H9 (cell line): ENCODE measurements around the gene DNAI2. TPM values are rescaled to one million over a fixed set of nuclear protein-coding genes. Genes with fewer than 3 reads are reported as not detected.

Experiments used
- DNase-seq: peaks from one replicate; pipeline ENCODE4 v3.0.0-alpha.2; 2017
- H2AFZ ChIP-seq: one replicate; pipeline ENCODE4 v1.6.1; 2013; ENCODE audit warnings: mild to moderate bottlenecking, low read length, control low read depth, moderate library complexity
- H2AK5ac ChIP-seq: 2 replicates; pipeline ENCODE4 v1.6.1; 2013; ENCODE audit warnings: low read length, control low read depth, mixed read lengths; ENCODE audit not compliant: insufficient read length
- H2BK120ac ChIP-seq: one replicate; pipeline ENCODE4 v1.6.1; 2013; ENCODE audit warnings: low read depth, mild to moderate bottlenecking, low read length, control low read depth, inconsistent platforms; ENCODE audit not compliant: poor library complexity, severe bottlenecking
- H2BK12ac ChIP-seq: 2 replicates; pipeline ENCODE4 v1.6.1; 2013; ENCODE audit warnings: low read length, control low read depth, mixed read lengths, low read depth; ENCODE audit not compliant: insufficient read length
- H2BK15ac ChIP-seq: 2 replicates; pipeline ENCODE4 v1.6.1; 2013; ENCODE audit warnings: low read depth, low read length, control low read depth
- H2BK20ac ChIP-seq: one replicate; pipeline ENCODE4 v1.6.1; 2013; ENCODE audit warnings: low read depth, mild to moderate bottlenecking, low read length, control low read depth, inconsistent platforms; ENCODE audit not compliant: poor library complexity, severe bottlenecking
- H2BK5ac ChIP-seq: 2 replicates; pipeline ENCODE4 v1.6.1; 2013; ENCODE audit warnings: low read length, control low read depth, mixed read lengths; ENCODE audit not compliant: insufficient read length
- H3K14ac ChIP-seq: 2 replicates; pipeline ENCODE4 v1.6.1; 2013; ENCODE audit warnings: low read length, control low read depth; ENCODE audit not compliant: insufficient read depth
- H3K18ac ChIP-seq: 2 replicates; pipeline ENCODE4 v1.6.1; 2013; ENCODE audit warnings: low read depth, mild to moderate bottlenecking, mixed read lengths, low read length, control low read depth; ENCODE audit not compliant: insufficient read length
- H3K23ac ChIP-seq: 2 replicates; pipeline ENCODE4 v1.6.1; 2013; ENCODE audit warnings: low read length, control low read depth, mixed read lengths, low read depth; ENCODE audit not compliant: insufficient read length
- H3K23me2 ChIP-seq: 2 replicates; pipeline ENCODE4 v1.6.1; 2013; ENCODE audit warnings: low read depth, mild to moderate bottlenecking, mixed read lengths, low read length, control low read depth; ENCODE audit not compliant: insufficient read length, poor library complexity, severe bottlenecking
- H3K27ac ChIP-seq: 2 replicates; pipeline ENCODE4 v1.5.1; 2013; ENCODE audit warnings: low read length, control low read depth, mixed read lengths, low read depth; ENCODE audit not compliant: insufficient read length
- H3K27me3 ChIP-seq: 2 replicates; pipeline ENCODE4 v1.6.1; 2013; ENCODE audit warnings: low read length, control low read depth, inconsistent platforms; ENCODE audit not compliant: insufficient read depth
- H3K4ac ChIP-seq: 2 replicates; pipeline ENCODE4 v1.6.1; 2013; ENCODE audit warnings: low read depth, mild to moderate bottlenecking, control low read depth, inconsistent platforms, low read length, moderate library complexity
- H3K4me1 ChIP-seq: 2 replicates; pipeline ENCODE4 v1.6.1; 2013; ENCODE audit warnings: low read length, control low read depth, inconsistent platforms; ENCODE audit not compliant: insufficient read depth
- H3K4me2 ChIP-seq: 2 replicates; pipeline ENCODE4 v1.6.1; 2013; ENCODE audit warnings: low read length, control low read depth, mixed read lengths; ENCODE audit not compliant: insufficient read length, insufficient read depth
- H3K56ac ChIP-seq: 2 replicates; pipeline ENCODE4 v1.6.1; 2013; ENCODE audit warnings: low read depth, mild to moderate bottlenecking, mixed read lengths, low read length, control low read depth; ENCODE audit not compliant: insufficient read length
- H3K79me1 ChIP-seq: 2 replicates; pipeline ENCODE4 v1.6.1; 2013; ENCODE audit warnings: low read depth, mild to moderate bottlenecking, moderate library complexity, low read length, control low read depth, inconsistent platforms; ENCODE audit not compliant: insufficient read depth, poor library complexity, severe bottlenecking
- H3K79me2 ChIP-seq: 2 replicates; pipeline ENCODE4 v1.6.1; 2013; ENCODE audit warnings: low read length, control low read depth, inconsistent platforms; ENCODE audit not compliant: insufficient read depth
- H3K9ac ChIP-seq: 2 replicates; pipeline ENCODE4 v1.6.1; 2013; ENCODE audit warnings: low read length, control low read depth, mixed read lengths; ENCODE audit not compliant: insufficient read length; ENCODE audit errors: extremely low read depth
- H3K9me3 ChIP-seq: one replicate; pipeline ENCODE4 v1.6.1; 2013; ENCODE audit warnings: low read depth, low read length, inconsistent platforms; ENCODE audit not compliant: control insufficient read depth
- H3T11ph ChIP-seq: one replicate; pipeline ENCODE4 v1.6.1; 2013; ENCODE audit warnings: mild to moderate bottlenecking, low read length, control low read depth, inconsistent platforms
- H4K20me1 ChIP-seq: one replicate; pipeline ENCODE4 v1.6.1; 2013; ENCODE audit not compliant: control insufficient read depth, insufficient read length, insufficient read depth
- H4K5ac ChIP-seq: 2 replicates; pipeline ENCODE4 v1.6.1; 2013; ENCODE audit warnings: low read depth, mild to moderate bottlenecking, mixed read lengths, low read length, control low read depth; ENCODE audit not compliant: insufficient read length
- H4K8ac ChIP-seq: replicated peaks from 2 replicates; pipeline ENCODE4 v1.6.1; 2013; ENCODE audit warnings: low read length, control low read depth, mixed read lengths, low read depth; ENCODE audit not compliant: insufficient read length
- H4K91ac ChIP-seq: 2 replicates; pipeline ENCODE4 v1.6.1; 2013; ENCODE audit warnings: low read depth, mild to moderate bottlenecking, moderate library complexity, mixed read lengths, low read length, control low read depth; ENCODE audit not compliant: insufficient read length
- H3K27ac Mint-ChIP-seq, 3 experiments: 2 replicates in 2 of 3; 3 replicates in 1 of 3; pipeline ENCODE4 v1.8.0; 2020 to 2021; ENCODE audit warnings: mixed read lengths in 3 of 3, mild to moderate bottlenecking in 1 of 3, moderate library complexity in 1 of 3
- H3K27me3 Mint-ChIP-seq: 2 replicates; pipeline ENCODE4 v1.8.0; 2021; ENCODE audit warnings: low read depth, mild to moderate bottlenecking, moderate library complexity, mixed read lengths
- H3K36me3 Mint-ChIP-seq, 3 experiments: 2 replicates in 2 of 3; 3 replicates in 1 of 3; pipeline ENCODE4 v1.8.0; 2020 to 2021; ENCODE audit warnings: low read depth in 3 of 3, mixed read lengths in 3 of 3; ENCODE audit not compliant: insufficient read depth in 1 of 3
- H3K4me1 Mint-ChIP-seq, 2 experiments: 2 replicates each; pipeline ENCODE4 v1.8.0; 2020; ENCODE audit warnings: mixed read lengths in 2 of 2
- H3K4me3 Mint-ChIP-seq, 2 experiments: 2 replicates in 1 of 2; 3 replicates in 1 of 2; pipeline ENCODE4 v1.8.0; 2020 to 2021; ENCODE audit warnings: mild to moderate bottlenecking in 2 of 2, mixed read lengths in 2 of 2, moderate library complexity in 1 of 2
- H3K9me3 Mint-ChIP-seq, 2 experiments: 2 replicates in 1 of 2; 3 replicates in 1 of 2; pipeline ENCODE4 v1.8.0; 2020; ENCODE audit warnings: mild to moderate bottlenecking in 2 of 2, mixed read lengths in 2 of 2, moderate library complexity in 1 of 2
- CTCF ChIP-seq: fragments of 200-600 bp; sonication (generic); conservative IDR thresholded peaks from 3 replicates; pipeline ENCODE4 v1.8.0; 2021; ENCODE audit warnings: antibody characterized with exemption, mild to moderate bottlenecking
- WGBS: extraction: QIAGEN DNeasy Blood & Tissue Kit; methylation state at CpG from one replicate; pipeline ENCODE4 v1.1.7; 2013; ENCODE audit warnings: missing lambda C conversion rate, low lambda C conversion rate, mixed read lengths; ENCODE audit not compliant: insufficient read length; ENCODE audit errors: extremely low coverage; 5-methylcytosine and 5-hydroxymethylcytosine counted together
- total RNA-seq: library from RNA; stranded (reverse); gene quantifications from 2 replicates; pipeline ENCODE4 v1.2.1, GENCODE V29; 2021

Gene DNAI2
- total RNA-seq, 1 experiment from 2014 or later = not detected

GRCh38 chr17:74329378-74329777 is 55.3 kb downstream of the DNAI2 start:
- H3K79me1 ChIP-seq = no peaks in the 10 kb centered on the region
- H2BK120ac ChIP-seq = no peak overlapping the region
- no peak overlapping the region for H3K23ac ChIP-seq
- no peak overlapping the region for H3K27ac Mint-ChIP-seq
- H3K14ac ChIP-seq = no peak overlapping the region
- no peak overlapping the region for H3K4ac ChIP-seq
- H4K20me1 ChIP-seq = no peaks in the 10 kb centered on the region
- H3K9ac ChIP-seq = no peak overlapping the region
- H4K5ac ChIP-seq = no peak overlapping the region
- H3K56ac ChIP-seq = no peak overlapping the region
- TF ChIP-seq CTCF = no peak
- no peaks in the 10 kb centered on the region; the same call in 1 of the 2 replicates for H3K27me3 ChIP-seq
- no peak overlapping the region for H2BK15ac ChIP-seq
- H3K4me1 Mint-ChIP-seq = peaks cover 35 to 52% of the 10 kb centered on the region in 2 experiments
- H2AK5ac ChIP-seq = no peak overlapping the region
- H3K27me3 Mint-ChIP-seq = peaks cover 63% of the 10 kb centered on the region
- no peaks in the 10 kb centered on the region for H3K4me1 ChIP-seq
- no peaks in the 10 kb centered on the region for H3K9me3 Mint-ChIP-seq
- no peaks in the 10 kb centered on the region for H3K79me2 ChIP-seq
- H3K18ac ChIP-seq = no peak overlapping the region
- H3K36me3 Mint-ChIP-seq = no peaks in the 10 kb centered on the region; a peak in 1 of 7 replicates
- no peak overlapping the region for H2BK20ac ChIP-seq
- no peak overlapping the region; a peak in 1 of 5 replicates for H3K4me3 Mint-ChIP-seq
- no peak overlapping the region for H3K4me2 ChIP-seq
- H3K9me3 ChIP-seq = no peaks in the 10 kb centered on the region
- no peak for DNase-seq
- H2BK5ac ChIP-seq = no peak overlapping the region
- H3K27ac ChIP-seq = no peak overlapping the region
- H4K91ac ChIP-seq = no peak overlapping the region
- H3K23me2 ChIP-seq = peaks cover 6% of the 10 kb centered on the region
- WGBS = no CpG with 5 or more reads among the region's 3 CpGs
- H2AFZ ChIP-seq = no peak overlapping the region
- H4K8ac ChIP-seq = no peak overlapping the region
- H3T11ph ChIP-seq = no peak overlapping the region
- H2BK12ac ChIP-seq = no peak overlapping the region
